K562 (cell line): Measurements from ENCODE around the gene PCDH12. TPM values are rescaled to one million over a fixed set of nuclear protein-coding genes. Genes with fewer than 3 reads are reported as not detected.

ENCODE experiments used
- ATAC-seq: fragments of 200-7000 bp; cut with Tn5 transposase; 3 replicates; pipeline ENCODE4 v1.9.1; 2020; ENCODE audit warnings: moderate library complexity
- BruUV-seq: library from RNA; stranded (reverse); fragments of 400-500 nt; replicated peaks from 2 replicates; lab custom pipeline; 2021; lab: Mats Ljungman, UMichigan
- CTCF ChIA-PET: fragments of 300-600 bp; formaldehyde crosslinking; extraction: SDS; loops from one replicate; lab custom pipeline; 2021; ENCODE audit warnings: low intra/inter-chr PET ratio; lab: Yijun Ruan, JAX
- POLR2A ChIA-PET: fragments of 300-600, 350-650 bp; sonication (Branson Sonifier 250); formaldehyde crosslinking; extraction: SDS; loops from one replicate; lab custom pipeline; 2021; ENCODE audit warnings: antibody characterized with exemption, inconsistent platforms; lab: Yijun Ruan, JAX
- DNase-seq, 4 experiments: peaks; one replicate each; pipeline versions ENCODE4 v3.0.0 to v3.0.0-alpha.2; 2011 to 2018; ENCODE audit warnings: low spot score in 3 of 4, mixed read lengths in 3 of 4; ENCODE audit errors: extremely low read depth in 1 of 4
- FAIRE-seq: peaks from 2 replicates; lab custom pipeline; 2011; peaks lifted over from hg19 to GRCh38; lab: Jason Lieb, UNC
- H2AFZ ChIP-seq: 2 replicates; pipeline ENCODE4 v1.6.0; 2011; ENCODE audit warnings: low read depth, low read length, control low read depth, inconsistent platforms
- H3K27ac ChIP-seq: fragments of 200-600 bp; 3 replicates; pipeline ENCODE4 v1.8.0; 2011; ENCODE audit warnings: low read depth, mild to moderate bottlenecking, control low read depth, inconsistent platforms, low read length, moderate library complexity, mixed read lengths; ENCODE audit errors: extremely low read depth
- H3K27me3 ChIP-seq, 2 experiments: fragments of 300-600 bp in 1 of 2; 2 replicates in 1 of 2; 3 replicates in 1 of 2; pipeline versions ENCODE4 v1.6.0 to v1.8.0; 2011; ENCODE audit warnings: inconsistent platforms in 2 of 2, low read length in 2 of 2, mild to moderate bottlenecking in 1 of 2, mixed read lengths in 1 of 2, moderate library complexity in 1 of 2; ENCODE audit not compliant: control insufficient read depth in 2 of 2, insufficient read depth in 2 of 2
- H3K36me3 ChIP-seq: fragments of 300-600 bp; 3 replicates; pipeline ENCODE4 v1.8.0; 2011; ENCODE audit warnings: mild to moderate bottlenecking, low read length, inconsistent platforms; ENCODE audit not compliant: control insufficient read depth, insufficient read depth
- H3K4me1 ChIP-seq, 2 experiments: fragments of 200-600 bp in 1 of 2; replicated peaks in 1 of 2; 2 replicates in 1 of 2; 3 replicates in 1 of 2; pipeline versions ENCODE4 v1.5.1 to v1.8.0; 2011; ENCODE audit warnings: inconsistent platforms in 2 of 2, low read length in 2 of 2, mild to moderate bottlenecking in 1 of 2, mixed read lengths in 1 of 2, moderate library complexity in 1 of 2; ENCODE audit not compliant: control insufficient read depth in 2 of 2, insufficient read depth in 2 of 2
- H3K4me2 ChIP-seq: 2 replicates; pipeline ENCODE4 v1.6.1; 2011; ENCODE audit warnings: low read length, control low read depth, inconsistent platforms, mixed read lengths; ENCODE audit not compliant: insufficient read depth
- H3K4me3 ChIP-seq: fragments of 200-600 bp; sonication (generic), shearing (Covaris generic); 2 replicates; pipeline ENCODE4 v1.5.1; 2016; ENCODE audit warnings: control low read depth, inconsistent platforms
- H3K79me2 ChIP-seq: fragments of 200-600 bp; 3 replicates; pipeline ENCODE4 v1.8.0; 2011; ENCODE audit warnings: low read length, inconsistent platforms; ENCODE audit not compliant: control insufficient read depth, insufficient read depth
- H3K9ac ChIP-seq, 2 experiments: 2 replicates each; pipeline versions ENCODE4 v1.6.0 to v1.6.1; 2011; ENCODE audit warnings: low read depth in 2 of 2, low read length in 2 of 2, control low read depth in 1 of 2, inconsistent platforms in 1 of 2, mild to moderate bottlenecking in 1 of 2, mixed read lengths in 1 of 2; ENCODE audit not compliant: insufficient read depth in 1 of 2
- H3K9me1 ChIP-seq: one replicate; pipeline ENCODE4 v1.6.0; 2011; ENCODE audit warnings: inconsistent platforms, mild to moderate bottlenecking, low read length, moderate library complexity; ENCODE audit not compliant: control insufficient read depth, insufficient read depth
- H3K9me3 ChIP-seq: replicated peaks from 2 replicates; pipeline ENCODE4 v1.5.1; 2011; ENCODE audit warnings: low read depth, low read length, inconsistent platforms; ENCODE audit not compliant: control insufficient read depth, insufficient read depth
- H4K20me1 ChIP-seq: replicated peaks from 2 replicates; pipeline ENCODE4 v1.6.1; 2011; ENCODE audit warnings: low read length, inconsistent platforms, mixed read lengths; ENCODE audit not compliant: control insufficient read depth, insufficient read depth
- BMI1 ChIP-seq: fragments of 150-350 bp; IDR thresholded peaks from 2 replicates; pipeline ENCODE4 v1.6.1; 2014; ENCODE audit warnings: low read length
- CBX1 ChIP-seq: sonication (generic); IDR thresholded peaks from 2 replicates; pipeline ENCODE4 v1.6.1; 2016; ENCODE audit warnings: antibody characterized with exemption, low read depth, mild to moderate bottlenecking
- CBX2 ChIP-seq: fragments of 200-600 bp; sonication (generic); IDR thresholded peaks from one replicate; pipeline ENCODE4 v1.6.1; 2012; ENCODE audit warnings: mild to moderate bottlenecking, low read length, inconsistent platforms; ENCODE audit not compliant: insufficient read depth, poor library complexity, severe bottlenecking
- CHD1 ChIP-seq: fragments of 200-600 bp; sonication (generic); IDR thresholded peaks from one replicate; pipeline ENCODE4 v1.6.1; 2012; ENCODE audit warnings: mild to moderate bottlenecking, moderate library complexity, low read length, inconsistent platforms
- EHMT2 ChIP-seq: fragments of 450-650 bp; IDR thresholded peaks from 2 replicates; pipeline ENCODE4 v1.6.1; 2018; ENCODE audit warnings: antibody characterized with exemption
- FOXP4 ChIP-seq: sonication (generic); formaldehyde crosslinking; IDR thresholded peaks from 2 replicates; pipeline ENCODE4 v1.8.0; 2022; ENCODE audit warnings: mild to moderate bottlenecking, missing genetic modification reagents, borderline replicate concordance
- HEY1 ChIP-seq: fragments of 250-450 bp; sonication (Bioruptor Pico); IDR thresholded peaks from 2 replicates; pipeline ENCODE4 v1.5.0; 2020; ENCODE audit warnings: mild to moderate bottlenecking, moderate library complexity, borderline replicate concordance
- JUNB ChIP-seq: fragments of 450-650 bp; formaldehyde crosslinking; conservative IDR thresholded peaks from 2 replicates; pipeline ENCODE4 v1.4.0; 2020; ENCODE audit warnings: mild to moderate bottlenecking
- MTA1 ChIP-seq: fragments of 450-650 bp; IDR thresholded peaks from 2 replicates; pipeline ENCODE4 v1.6.1; 2017; ENCODE audit warnings: borderline replicate concordance
- MTA2 ChIP-seq: fragments of 450-650 bp; IDR thresholded peaks from 2 replicates; pipeline ENCODE4 v1.6.1; 2016; ENCODE audit warnings: low read depth
- NCOA2 ChIP-seq, 2 experiments: fragments of 450-650 bp; IDR thresholded peaks; 2 replicates each; pipeline ENCODE4 v1.6.1; 2018; ENCODE audit warnings: mild to moderate bottlenecking in 2 of 2, moderate library complexity in 1 of 2; ENCODE audit not compliant: partially characterized antibody in 2 of 2
- RNF2 ChIP-seq: sonication (generic); IDR thresholded peaks from 2 replicates; pipeline ENCODE4 v1.6.1; 2016
- STAT5B ChIP-seq: fragments of 250-450 bp; sonication (Bioruptor Pico); IDR thresholded peaks from 2 replicates; pipeline ENCODE4 v1.8.0; 2021; ENCODE audit warnings: mild to moderate bottlenecking, inconsistent platforms
- YY1 ChIP-seq, 3 experiments: IDR thresholded peaks; 2 replicates each; pipeline ENCODE4 v1.6.1; 2011; ENCODE audit warnings: low read length in 2 of 3, mild to moderate bottlenecking in 2 of 3, moderate library complexity in 2 of 3, borderline replicate concordance in 1 of 3, control low read depth in 1 of 3, low read depth in 1 of 3; ENCODE audit not compliant: insufficient read depth in 3 of 3, insufficient replicate concordance in 2 of 3, control insufficient read depth in 1 of 3, insufficient read length in 1 of 3; ENCODE audit errors: extremely low read depth in 1 of 3
- ZNF217 ChIP-seq: sonication (generic); formaldehyde crosslinking; IDR thresholded peaks from 2 replicates; pipeline ENCODE4 v1.8.0; 2022; ENCODE audit warnings: mild to moderate bottlenecking, missing genetic modification reagents
- ZNF695 ChIP-seq: fragments of 450-650 bp; formaldehyde crosslinking; IDR thresholded peaks from 2 replicates; pipeline ENCODE4 v1.4.0; 2020; ENCODE audit warnings: mild to moderate bottlenecking, moderate library complexity
- ZNF830 ChIP-seq: fragments of 250-450 bp; sonication (Bioruptor Pico); IDR thresholded peaks from 2 replicates; pipeline ENCODE4 v1.5.0; 2021; ENCODE audit warnings: mild to moderate bottlenecking
- WGBS: fragments of 100-300 bp; shearing (Covaris generic); methylation state at CpG from one replicate; pipeline ENCODE4 v1.1.6; 2016; ENCODE audit warnings: low coverage, mixed read lengths; ENCODE audit not compliant: insufficient coverage; ENCODE audit errors: missing lambda C conversion rate; 5-methylcytosine and 5-hydroxymethylcytosine counted together
- in situ Hi-C: fragments of 300-500 bp; cut with MboI; formaldehyde crosslinking; loops from 4 replicates; pipeline ENCODE4 v1.15.0; 2018; ENCODE audit warnings: inconsistent platforms, mixed read lengths
- intact Hi-C: fragments of 100-400 bp; cut with micrococcal nuclease; formaldehyde crosslinking; loops from 2 replicates; pipeline ENCODE4 v1.14.2; 2022
- polyA plus RNA-seq, 8 experiments: library from polyadenylated mRNA; depleted of rRNA in 4 of 8; stranded (reverse) in 5 of 8; unstranded in 3 of 8; fragments of >200 nt; fragmentation: Nextera tagmentation in 2 of 8; fragmentation: Illumina TruSeq in 1 of 8; extraction: Ambion mirVana in 2 of 8; extraction: Trizol in 1 of 8; gene quantifications; 2 replicates each; pipeline versions ENCODE4 v1.2.1 to v1.2.3, GENCODE V29; 2011 to 2014; ENCODE audit warnings: inconsistent platforms in 1 of 8, missing spikeins in 1 of 8
- total RNA-seq, 7 experiments: library from RNA; depleted of rRNA in 6 of 7; stranded (reverse); fragments of >200 nt in 6 of 7; fragmentation: Illumina TruSeq in 2 of 7; extraction: Trizol in 2 of 7; gene quantifications; 2 replicates each; pipeline versions ENCODE4 v1.2.1 to v1.2.3, GENCODE V29; 2011 to 2021; ENCODE audit warnings: low replicate concordance in 1 of 7

Gene PCDH12
- total and polyA plus RNA-seq, 9 of the 15 experiments (the other 6 are each of a cell fraction or from before 2014, with no cell fraction given) = 0.01 to 0.04 (median 0.01) TPM; not detected in 4

- DNase-seq = peak; percentile 93 to 97 (median 94)
- TF ChIP-seq FOXP4 (CRISPR knock-in tag) (no peak), JUNB (CRISPR knock-in tag) (no peak), BMI1 (no peak), HEY1 (0 out of 2 replicates have a peak, but pooled peaks have one; percentile 72), EHMT2 (no peak), MTA2 (no peak), RNF2 (peak; percentile 86), NCOA2 (IDR thresholded peaks at IDR 0.05; ENCODE audit: partially characterized antibody in 2 of 2) (no peak), CHD1 (peak; percentile 91), YY1 (IDR thresholded peaks at IDR 0.05; ENCODE audit: borderline replicate concordance in 1 of 3, control insufficient read depth in 1 of 3, extremely low read depth in 1 of 3, insufficient read depth in 3 of 3, insufficient read length in 1 of 3, insufficient replicate concordance in 2 of 3, low read depth in 1 of 3, low read length in 2 of 3) (peak in 2 of 3 experiments; percentile 82 to 83), CBX2 (no peak), CBX1 (peak; percentile 83), MTA1 (0 out of 2 replicates have a peak, but pooled peaks have one; percentile 27), ZNF830 (no peak), ZNF695 (CRISPR knock-in tag) (peak; percentile 43; the same call in 1 of the 2 replicates), ZNF217 (CRISPR knock-in tag) (no peak), STAT5B (no peak)
These were observed 11.1 kb upstream of the PCDH12 start, which contains the start of gene RNF14 for GRCh38 chr5:141968914-141969608. RNF14 (plus strand) TSS chr5:141969105; CDS start chr5:141973589, 4,484 bp downstream.

More at GRCh38 chr5:141968914-141969608, 11.1 kb upstream of the PCDH12 start, which contains the start of gene RNF14:
- H3K79me2 ChIP-seq = peaks cover 36% of the 10 kb centered on the region
- POLR2A ChIA-PET = interaction anchor here (0.7 to 2.4 kb wide), 17 partner anchors 8 to 419 kb away, joined by 3 to 15 read pairs (median 3); partner anchors contain the start of genes DELE1, GNPDA1 and PCDH12
- peaks cover 9 to 14% of the 10 kb centered on the region in 2 experiments; a peak in 3 of 5 replicates for H3K4me1 ChIP-seq
- peaks cover 31% of the 10 kb centered on the region for H3K36me3 ChIP-seq
- TSS peak; percentile 78 for BruUV-seq
- H3K4me2 ChIP-seq = peak within 1 kb of the TSS; percentile 88
- H3K27ac ChIP-seq = peak within 1 kb of the TSS; percentile 94
- under 1% methylated on average over 48 of the region's 63 CpGs for WGBS
- in situ Hi-C loops = no loop called here
- FAIRE-seq = peak; percentile 88
- no peaks in the 10 kb centered on the region for H4K20me1 ChIP-seq
- H3K27me3 ChIP-seq = no peaks in the 10 kb centered on the region
- intact Hi-C loops = loop anchor here (2.0 to 10.0 kb wide), 4 partner anchors 44 to 304 kb away; partner anchors contain the start of gene GNPDA1
- H3K9ac ChIP-seq = peak within 1 kb of the TSS; percentile 95 to 99
- H3K4me3 ChIP-seq = peak within 1 kb of the TSS; percentile 72
- H3K9me1 ChIP-seq = no peaks in the 10 kb centered on the region
- CTCF ChIA-PET = no interaction called here
- peak within 1 kb of the TSS; percentile 100 for H2AFZ ChIP-seq
- no peaks in the 10 kb centered on the region for H3K9me3 ChIP-seq
- peak; percentile 97 for ATAC-seq
